A673 (cell line): ENCODE measurements around the gene TMEM183A. TPM values are rescaled to one million over a fixed set of nuclear protein-coding genes. Genes with fewer than 3 reads are reported as not detected.

Source experiments
- BruUV-seq: library from RNA; stranded (reverse); fragments of 400-500 nt; replicated peaks from 2 replicates; lab custom pipeline; 2021; lab: Mats Ljungman, UMichigan
- CTCF ChIA-PET: fragments of 300-600 bp; sonication (Branson Sonifier 250); formaldehyde crosslinking; loops from one replicate; lab custom pipeline; 2022; ENCODE audit warnings: antibody characterized with exemption; lab: Charles Lee
- POLR2A ChIA-PET: fragments of 300-600 bp; sonication (Branson Sonifier 250); formaldehyde crosslinking; loops from one replicate; lab custom pipeline; 2022; ENCODE audit warnings: antibody characterized with exemption; ENCODE audit not compliant: low non-redundant PET; lab: Charles Lee
- DNase-seq: peaks from one replicate; pipeline ENCODE4 v3.0.0-alpha.2; 2015; ENCODE audit warnings: low spot score
- H3K27ac ChIP-seq: fragments of 200-600 bp; sonication (generic); 2 replicates; pipeline ENCODE4 v1.5.1; 2016; ENCODE audit warnings: mixed run types, low read depth, mild to moderate bottlenecking, mixed read lengths, antibody characterized with exemption, low read length; ENCODE audit not compliant: poor library complexity, severe bottlenecking
- H3K27me3 ChIP-seq: fragments of 200-600 bp; sonication (generic); replicated peaks from 2 replicates; pipeline ENCODE4 v1.6.1; 2017; ENCODE audit warnings: mixed run types, low read depth, mild to moderate bottlenecking, mixed read lengths, antibody characterized with exemption, low read length; ENCODE audit not compliant: insufficient read depth, poor library complexity
- H3K36me3 ChIP-seq: fragments of 200-600 bp; sonication (generic); 2 replicates; pipeline ENCODE4 v1.6.1; 2016; ENCODE audit warnings: mixed run types, mild to moderate bottlenecking, mixed read lengths, antibody characterized with exemption, low read length; ENCODE audit not compliant: insufficient read depth, poor library complexity, severe bottlenecking
- H3K4me1 ChIP-seq: fragments of 200-600 bp; sonication (generic); 2 replicates; pipeline ENCODE4 v1.6.1; 2017; ENCODE audit warnings: mixed run types, mild to moderate bottlenecking, mixed read lengths, antibody characterized with exemption, low read length; ENCODE audit not compliant: insufficient read depth, poor library complexity, severe bottlenecking
- H3K4me3 ChIP-seq: fragments of 200-600 bp; sonication (generic); 2 replicates; pipeline ENCODE4 v1.5.1; 2016; ENCODE audit warnings: low read depth, mixed run types, mild to moderate bottlenecking, mixed read lengths, low read length; ENCODE audit not compliant: poor library complexity, severe bottlenecking
- H3K9me3 ChIP-seq: fragments of 200-600 bp; sonication (generic); 2 replicates; pipeline ENCODE4 v1.6.1; 2016; ENCODE audit warnings: mixed run types, low read depth, mild to moderate bottlenecking, mixed read lengths, antibody characterized with exemption, low read length; ENCODE audit not compliant: poor library complexity, severe bottlenecking
- CTCF ChIP-seq: fragments of 300-800, 200-600 bp; sonication (generic); conservative IDR thresholded peaks from 2 replicates; pipeline ENCODE4 v1.5.1; 2017; ENCODE audit warnings: low read depth, mild to moderate bottlenecking, antibody characterized with exemption, low read length, moderate library complexity, mixed read lengths
- EZH2 ChIP-seq: fragments of 200-600 bp; sonication (generic); IDR thresholded peaks from 2 replicates; pipeline ENCODE4 v1.6.1; 2017; ENCODE audit warnings: borderline replicate concordance, low read depth, mild to moderate bottlenecking, mixed read lengths, antibody characterized with exemption, low read length; ENCODE audit not compliant: poor library complexity, severe bottlenecking
- intact Hi-C: fragments of 100-400 bp; cut with micrococcal nuclease; formaldehyde crosslinking; loops from one replicate; pipeline ENCODE4 v1.10.0; 2022; ENCODE audit not compliant: unreplicated experiment
- total RNA-seq: library from RNA; stranded (reverse); gene quantifications from 2 replicates; pipeline ENCODE4 v1.2.3, GENCODE V29; 2021

The TMEM183A gene
- total RNA-seq, 1 experiment from 2014 or later: 65.1 TPM

DNA sequence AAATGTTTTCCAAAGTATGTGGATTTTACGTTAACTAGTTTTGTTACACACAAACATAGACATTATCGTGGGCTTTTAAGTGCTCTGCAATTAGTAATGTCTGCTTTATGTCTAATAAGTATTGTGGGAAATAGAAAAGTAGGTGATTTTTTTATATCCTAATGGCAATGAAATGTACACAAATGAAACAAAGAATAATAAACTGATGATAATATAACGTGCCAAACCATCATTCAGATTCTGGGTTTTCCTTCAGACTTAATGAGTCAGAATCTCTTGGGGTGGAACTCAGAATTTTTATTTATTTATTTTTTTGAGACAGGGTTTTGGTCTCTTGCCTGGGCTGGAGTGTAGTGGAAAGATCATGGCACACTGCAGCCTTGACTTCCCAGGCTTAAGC lies 2.0 kb downstream of the TMEM183A start:
- ChIA-PET CTCF (no interaction called here), POLR2A (no interaction called here)
- H3K36me3 ChIP-seq: peaks cover 50% of the 10 kb centered on the region

GRCh38 chr1:203011582-203011981 lies 4.4 kb downstream of the TMEM183A start:
- TF ChIP-seq CTCF (no peak), EZH2 (no peak)
- Histone ChIP-seq H3K36me3 (peaks cover 74% of the 10 kb centered on the region), H3K9me3 (no peaks in the 10 kb centered on the region), H3K4me1 (peaks cover 13% of the 10 kb centered on the region), H3K27me3 (no peaks in the 10 kb centered on the region), H3K27ac (no peak overlapping the region), H3K4me3 (no peak overlapping the region)
- no TSS peak for BruUV-seq
- ChIA-PET POLR2A (no interaction called here), CTCF (no interaction called here)
- DNase-seq: no peak
- intact Hi-C loops: no loop called here

More for the DNA sequence above, 2.0 kb downstream of the TMEM183A start:
- intact Hi-C loops: loop anchor here (5.0 to 10.0 kb wide), 2 partner anchors 82 to 664 kb away; partner anchors contain the start of genes KLHL12, PPP1R12B and UBE2T
- Histone ChIP-seq H3K27ac (no peak overlapping the region), H3K4me1 (peaks cover 13% of the 10 kb centered on the region), H3K9me3 (no peaks in the 10 kb centered on the region), H3K27me3 (no peaks in the 10 kb centered on the region), H3K4me3 (no peak overlapping the region)
- no TSS peak for BruUV-seq
- TF ChIP-seq EZH2 (no peak), CTCF (no peak)
- no peak for DNase-seq

DNA sequence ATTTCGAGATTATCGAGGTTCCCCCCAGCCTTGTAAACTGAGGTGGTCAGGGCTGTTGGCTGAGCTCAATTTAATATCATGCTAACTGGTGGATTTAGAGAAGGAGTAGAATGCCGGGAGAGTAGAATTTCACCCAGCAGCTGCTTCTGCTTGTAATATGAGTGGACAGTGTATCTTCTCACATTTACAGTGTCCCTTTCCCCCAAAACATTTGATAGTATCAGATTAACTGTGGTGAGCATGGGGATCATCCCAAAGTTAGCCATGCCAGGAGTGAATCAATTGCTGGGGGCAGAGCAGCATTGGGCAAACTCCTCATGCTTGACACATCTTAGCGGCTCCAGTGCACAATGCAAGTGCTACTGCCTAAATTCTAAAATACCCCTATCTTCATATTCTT lies 9.9 kb downstream of the TMEM183A start:
- Histone ChIP-seq H3K27ac (no peak overlapping the region), H3K36me3 (peaks cover 90% of the 10 kb centered on the region), H3K9me3 (no peaks in the 10 kb centered on the region), H3K4me1 (no peaks in the 10 kb centered on the region), H3K4me3 (no peak overlapping the region), H3K27me3 (no peaks in the 10 kb centered on the region)
- intact Hi-C loops: no loop called here
- ChIA-PET POLR2A (no interaction called here), CTCF (no interaction called here)
- BruUV-seq: no TSS peak
- TF ChIP-seq CTCF (no peak), EZH2 (no peak)
- DNase-seq: no peak
